Uterus (tissue), 2 donors: ENCODE data around the gene ACSL3.

Experiments
- POLR2A ChIP-seq, 2 donors: fragments of 450-650 bp; IDR thresholded peaks; one replicate each; pipeline ENCODE4 v1.6.1; 2016; ENCODE audit warnings: antibody characterized with exemption in 2 of 2, mild to moderate bottlenecking in 1 of 2, moderate library complexity in 1 of 2
- TF ChIP-seq, protein P1 (sequence below), 4 experiments: fragments of 200-600 bp in 2 of 4; fragments of 450-650 bp in 2 of 4; sonication (generic) in 2 of 4; IDR thresholded peaks; one replicate each; pipeline ENCODE4 v1.5.1; 2016 to 2019; ENCODE audit warnings: antibody characterized with exemption in 4 of 4, mild to moderate bottlenecking in 2 of 4, moderate library complexity in 1 of 4

DNA sequence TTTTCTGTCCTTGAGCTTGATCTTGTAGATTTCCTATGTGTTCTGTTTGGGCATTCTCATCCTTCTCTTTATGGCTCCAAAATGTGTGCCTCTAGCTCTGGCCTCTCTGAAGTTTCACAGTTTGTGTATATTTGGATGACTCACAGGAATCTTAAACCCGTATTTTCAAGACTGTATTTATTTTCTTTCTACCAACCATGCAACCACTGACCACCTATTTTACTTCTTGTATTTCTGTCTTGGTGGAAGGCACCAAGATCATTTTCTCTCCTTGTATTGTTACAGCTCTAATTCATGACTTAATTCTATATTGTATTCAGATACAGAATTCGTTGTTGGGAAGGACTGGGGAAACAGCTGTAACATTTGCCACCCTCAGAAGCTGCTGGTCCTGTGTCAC is 39.5 kb downstream of the ACSL3 start:
- TF ChIP-seq POLR2A (IDR thresholded peaks at IDR 0.05): no peak
- TF ChIP-seq, protein P1, sequence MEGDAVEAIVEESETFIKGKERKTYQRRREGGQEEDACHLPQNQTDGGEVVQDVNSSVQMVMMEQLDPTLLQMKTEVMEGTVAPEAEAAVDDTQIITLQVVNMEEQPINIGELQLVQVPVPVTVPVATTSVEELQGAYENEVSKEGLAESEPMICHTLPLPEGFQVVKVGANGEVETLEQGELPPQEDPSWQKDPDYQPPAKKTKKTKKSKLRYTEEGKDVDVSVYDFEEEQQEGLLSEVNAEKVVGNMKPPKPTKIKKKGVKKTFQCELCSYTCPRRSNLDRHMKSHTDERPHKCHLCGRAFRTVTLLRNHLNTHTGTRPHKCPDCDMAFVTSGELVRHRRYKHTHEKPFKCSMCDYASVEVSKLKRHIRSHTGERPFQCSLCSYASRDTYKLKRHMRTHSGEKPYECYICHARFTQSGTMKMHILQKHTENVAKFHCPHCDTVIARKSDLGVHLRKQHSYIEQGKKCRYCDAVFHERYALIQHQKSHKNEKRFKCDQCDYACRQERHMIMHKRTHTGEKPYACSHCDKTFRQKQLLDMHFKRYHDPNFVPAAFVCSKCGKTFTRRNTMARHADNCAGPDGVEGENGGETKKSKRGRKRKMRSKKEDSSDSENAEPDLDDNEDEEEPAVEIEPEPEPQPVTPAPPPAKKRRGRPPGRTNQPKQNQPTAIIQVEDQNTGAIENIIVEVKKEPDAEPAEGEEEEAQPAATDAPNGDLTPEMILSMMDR (IDR thresholded peaks at IDR 0.05): no peak
